Measurements from ENCODE around the gene SPAG9. TPM values are rescaled to one million over a fixed set of nuclear protein-coding genes. Genes with fewer than 3 reads are reported as not detected.
A peak's percentile ranks its signal among the peaks of the same experiment; 100 is the strongest.

The SPAG9 gene
- total RNA-seq, 1 donor = 192 TPM

GRCh38 chr17:51161541-51161940, 40.9 kb upstream of the SPAG9 start:
- DNase-seq (ENCODE audit: insufficient read length, low spot score, missing footprints) = peak; percentile 62
- H4K20me1 ChIP-seq (ENCODE audit: insufficient read depth, low read length) = peaks cover 8% of the 10 kb centered on the region
- no peaks in the 10 kb centered on the region for H3K9me3 ChIP-seq (ENCODE audit: low read depth, low read length)
- H3K4me3 ChIP-seq (ENCODE audit: insufficient read depth, low read length) = no peak overlapping the region
- H3K4me1 ChIP-seq (ENCODE audit: insufficient read depth, low read length) = peaks cover 3% of the 10 kb centered on the region
- no peak overlapping the region for H2AFZ ChIP-seq (ENCODE audit: low read length)
- peaks cover 56% of the 10 kb centered on the region for H3K36me3 ChIP-seq (ENCODE audit: insufficient read depth, low read length)
- no peaks in the 10 kb centered on the region for H3K27me3 ChIP-seq (ENCODE audit: insufficient read depth, low read length)
- H3K79me2 ChIP-seq (ENCODE audit: insufficient read depth, low read length) = peaks cover 47% of the 10 kb centered on the region
- no peak overlapping the region for H3K4me2 ChIP-seq (ENCODE audit: insufficient read depth, low read length)
- no peak for TF ChIP-seq CTCF (IDR thresholded peaks at IDR 0.05; ENCODE audit: extremely low read depth, low read depth, low read length)
- H3K27ac ChIP-seq (ENCODE audit: low read depth, low read length) = no peak overlapping the region

GRCh38 chr17:51159604-51160003, 38.9 kb upstream of the SPAG9 start:
- H3K4me1 ChIP-seq (ENCODE audit: insufficient read depth, low read length) = peaks cover 5% of the 10 kb centered on the region
- no peak for TF ChIP-seq CTCF (IDR thresholded peaks at IDR 0.05; ENCODE audit: extremely low read depth, low read depth, low read length)
- H3K36me3 ChIP-seq (ENCODE audit: insufficient read depth, low read length) = peaks cover 68% of the 10 kb centered on the region
- no peaks in the 10 kb centered on the region for H3K9me3 ChIP-seq (ENCODE audit: low read depth, low read length)
- H3K79me2 ChIP-seq (ENCODE audit: insufficient read depth, low read length) = peaks cover 53% of the 10 kb centered on the region
- H4K20me1 ChIP-seq (ENCODE audit: insufficient read depth, low read length) = peaks cover 14% of the 10 kb centered on the region
- no peak for DNase-seq (ENCODE audit: insufficient read length, low spot score, missing footprints)
- H2AFZ ChIP-seq (ENCODE audit: low read length) = no peak overlapping the region
- H3K27ac ChIP-seq (ENCODE audit: low read depth, low read length) = no peak overlapping the region
- no peak overlapping the region for H3K4me3 ChIP-seq (ENCODE audit: insufficient read depth, low read length)
- no peak overlapping the region for H3K4me2 ChIP-seq (ENCODE audit: insufficient read depth, low read length)
- no peaks in the 10 kb centered on the region for H3K27me3 ChIP-seq (ENCODE audit: insufficient read depth, low read length)

- H3K4me2 ChIP-seq (ENCODE audit: insufficient read depth, low read length) = peak overlapping the region; percentile 83
- peaks cover 14% of the 10 kb centered on the region for H4K20me1 ChIP-seq (ENCODE audit: insufficient read depth, low read length)
- no peak for TF ChIP-seq CTCF (IDR thresholded peaks at IDR 0.05; ENCODE audit: extremely low read depth, low read depth, low read length)
- H3K27ac ChIP-seq (ENCODE audit: low read depth, low read length) = no peak overlapping the region
- H3K9me3 ChIP-seq (ENCODE audit: low read depth, low read length) = no peaks in the 10 kb centered on the region
- H3K36me3 ChIP-seq (ENCODE audit: insufficient read depth, low read length) = peaks cover 41% of the 10 kb centered on the region
- H2AFZ ChIP-seq (ENCODE audit: low read length) = no peak overlapping the region
- DNase-seq (ENCODE audit: insufficient read length, low spot score, missing footprints) = no peak
- H3K4me1 ChIP-seq (ENCODE audit: insufficient read depth, low read length) = peaks cover 15% of the 10 kb centered on the region
- no peak overlapping the region for H3K4me3 ChIP-seq (ENCODE audit: insufficient read depth, low read length)
- peaks cover 65% of the 10 kb centered on the region for H3K79me2 ChIP-seq (ENCODE audit: insufficient read depth, low read length)
- no peaks in the 10 kb centered on the region for H3K27me3 ChIP-seq (ENCODE audit: insufficient read depth, low read length)
Measured at GRCh38 chr17:51155416-51155815, 34.7 kb upstream of the SPAG9 start.

GRCh38 chr17:51154176-51154575, 33.5 kb upstream of the SPAG9 start:
- Histone ChIP-seq H3K79me2 (ENCODE audit: insufficient read depth, low read length) (peaks cover 58% of the 10 kb centered on the region), H3K4me2 (ENCODE audit: insufficient read depth, low read length) (peak overlapping the region; percentile 83), H3K36me3 (ENCODE audit: insufficient read depth, low read length) (peaks cover 32% of the 10 kb centered on the region), H3K9me3 (ENCODE audit: low read depth, low read length) (no peaks in the 10 kb centered on the region), H3K4me3 (ENCODE audit: insufficient read depth, low read length) (peak overlapping the region; percentile 83), H3K27ac (ENCODE audit: low read depth, low read length) (peak overlapping the region; percentile 93), H3K27me3 (ENCODE audit: insufficient read depth, low read length) (no peaks in the 10 kb centered on the region), H4K20me1 (ENCODE audit: insufficient read depth, low read length) (peaks cover 11% of the 10 kb centered on the region), H3K4me1 (ENCODE audit: insufficient read depth, low read length) (peaks cover 15% of the 10 kb centered on the region), H2AFZ (ENCODE audit: low read length) (peak overlapping the region; percentile 96)
- TF ChIP-seq CTCF (IDR thresholded peaks at IDR 0.05; ENCODE audit: extremely low read depth, low read depth, low read length) = no peak
- DNase-seq (ENCODE audit: insufficient read length, low spot score, missing footprints) = peak; percentile 68
